ENCODE results near the gene RHOBTB3.

DNA sequence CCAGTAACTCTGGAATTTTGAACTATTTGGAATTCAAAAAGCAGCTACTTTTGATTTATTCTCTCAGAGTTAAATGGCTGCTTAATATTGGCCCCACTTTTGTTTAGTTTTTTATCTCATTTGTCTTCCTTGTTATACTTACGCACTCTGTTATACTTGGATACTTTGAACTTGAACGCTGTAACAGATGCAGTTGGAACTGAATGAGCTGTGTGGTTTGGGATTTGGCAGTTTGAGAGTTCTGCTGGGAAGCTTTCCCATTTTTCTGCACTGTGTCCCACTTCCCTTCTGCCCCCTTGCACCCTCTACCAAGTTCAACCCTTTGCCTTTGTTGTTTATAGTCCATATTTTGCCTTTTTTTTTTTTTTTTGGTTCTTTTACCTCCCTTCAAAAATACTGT lies 3.8 kb downstream of the RHOBTB3 start:
- TF ChIP-seq, protein P1, sequence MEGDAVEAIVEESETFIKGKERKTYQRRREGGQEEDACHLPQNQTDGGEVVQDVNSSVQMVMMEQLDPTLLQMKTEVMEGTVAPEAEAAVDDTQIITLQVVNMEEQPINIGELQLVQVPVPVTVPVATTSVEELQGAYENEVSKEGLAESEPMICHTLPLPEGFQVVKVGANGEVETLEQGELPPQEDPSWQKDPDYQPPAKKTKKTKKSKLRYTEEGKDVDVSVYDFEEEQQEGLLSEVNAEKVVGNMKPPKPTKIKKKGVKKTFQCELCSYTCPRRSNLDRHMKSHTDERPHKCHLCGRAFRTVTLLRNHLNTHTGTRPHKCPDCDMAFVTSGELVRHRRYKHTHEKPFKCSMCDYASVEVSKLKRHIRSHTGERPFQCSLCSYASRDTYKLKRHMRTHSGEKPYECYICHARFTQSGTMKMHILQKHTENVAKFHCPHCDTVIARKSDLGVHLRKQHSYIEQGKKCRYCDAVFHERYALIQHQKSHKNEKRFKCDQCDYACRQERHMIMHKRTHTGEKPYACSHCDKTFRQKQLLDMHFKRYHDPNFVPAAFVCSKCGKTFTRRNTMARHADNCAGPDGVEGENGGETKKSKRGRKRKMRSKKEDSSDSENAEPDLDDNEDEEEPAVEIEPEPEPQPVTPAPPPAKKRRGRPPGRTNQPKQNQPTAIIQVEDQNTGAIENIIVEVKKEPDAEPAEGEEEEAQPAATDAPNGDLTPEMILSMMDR (IDR thresholded peaks at IDR 0.05; ENCODE audit: insufficient read depth, low read depth, low read length): no peak
- no peak for TF ChIP-seq EZH2 (IDR thresholded peaks at IDR 0.05; ENCODE audit: insufficient read depth, low read length)

Data from astrocyte (in vitro differentiated cells and primary cell).